ENCODE results near the gene ILKAP. TPM values are rescaled to one million over a fixed set of nuclear protein-coding genes. Genes with fewer than 3 reads are reported as not detected.

The ILKAP gene
- 18.3 and 23.6 TPM in 2 replicates for total RNA-seq

GRCh38 chr2:238203094-238203972 is at the start of gene ILKAP:
TSS of gene ILKAP (minus strand) at chr2:238203695. CDS start at chr2:238203553, 142 bp downstream.

GRCh38 chr2:238239863-238240756 is 36.6 kb upstream of the ILKAP start, which contains the start of gene HES6:
TSS of gene HES6 (minus strand) at chr2:238240038. CDS start at chr2:238239905, 133 bp downstream.

GRCh38 chr2:238158509-238159070 is 44.9 kb downstream of the ILKAP start, which contains the start of gene ERFE:
TSS of gene ERFE (plus strand) at chr2:238158970. CDS start at chr2:238159008, 38 bp downstream.

GRCh38 chr2:238138331-238139195 is 64.9 kb downstream of the ILKAP start, which contains the start of gene KLHL30:
TSS of gene KLHL30 (plus strand) at chr2:238138668. CDS start at chr2:238140755, 2,087 bp downstream.

Other genes starting within 250 kb of the ILKAP start
- gene UBE2F, start 236.7 kb downstream of the ILKAP start, total RNA-seq: 35.1 and 50.5 TPM in 2 replicates
- gene SCLY, start 142.7 kb downstream of the ILKAP start, total RNA-seq: 9.1 and 10.9 TPM in 2 replicates
- 0.60 and 2.7 TPM in 2 replicates for gene ESPNL, start 103.4 kb downstream of the ILKAP start, total RNA-seq
- 0.09 and 0.16 TPM in 2 replicates for gene KLHL30, start 65.0 kb downstream of the ILKAP start, total RNA-seq
- gene ERFE, start 44.7 kb downstream of the ILKAP start, total RNA-seq: 0.32 and 1.3 TPM in 2 replicates
- 0.34 and 0.47 TPM in 2 replicates for gene HES6, start 36.3 kb upstream of the ILKAP start, total RNA-seq
- 2.0 and 3.7 TPM in 2 replicates for gene PER2, start 84.9 kb upstream of the ILKAP start, total RNA-seq
- gene TRAF3IP1, start 116.8 kb upstream of the ILKAP start, total RNA-seq: 9.9 and 11.5 TPM in 2 replicates
- gene ASB1, start 223.2 kb upstream of the ILKAP start, total RNA-seq: 18.4 and 28.1 TPM in 2 replicates